Liver (tissue), 9 donors: ENCODE measurements around the gene STOML2. TPM values are rescaled to one million over a fixed set of nuclear protein-coding genes. Genes with fewer than 3 reads are reported as not detected.

ENCODE experiments used
- DNase-seq: peaks from one replicate; pipeline ENCODE4 v3.0.0-alpha.2; 2017; ENCODE audit warnings: low spot score
- H3K27ac ChIP-seq, 2 donors: one replicate each; pipeline ENCODE4 v1.7.0; 2013; ENCODE audit warnings: inconsistent platforms in 2 of 2, low read length in 2 of 2, control low read depth in 1 of 2, low read depth in 1 of 2, mild to moderate bottlenecking in 1 of 2
- H3K27me3 ChIP-seq, 4 donors: one replicate each; pipeline versions ENCODE4 v1.6.1 to v1.7.0; 2013; ENCODE audit warnings: low read length in 3 of 4, inconsistent platforms in 1 of 4, mild to moderate bottlenecking in 1 of 4, moderate library complexity in 1 of 4; ENCODE audit not compliant: control insufficient read depth in 4 of 4, insufficient read depth in 4 of 4
- H3K36me3 ChIP-seq, 4 donors: one replicate each; pipeline versions ENCODE4 v1.6.1 to v1.7.0; 2013; ENCODE audit warnings: low read length in 3 of 4, mild to moderate bottlenecking in 3 of 4, low read depth in 1 of 4, moderate library complexity in 1 of 4; ENCODE audit not compliant: control insufficient read depth in 4 of 4, insufficient read depth in 3 of 4
- H3K4me1 ChIP-seq, 4 donors: one replicate each; pipeline versions ENCODE4 v1.6.1 to v1.7.0; 2013; ENCODE audit warnings: low read length in 3 of 4, mild to moderate bottlenecking in 3 of 4, moderate library complexity in 1 of 4; ENCODE audit not compliant: control insufficient read depth in 4 of 4, insufficient read depth in 4 of 4
- H3K4me3 ChIP-seq, 3 donors: one replicate each; pipeline versions ENCODE4 v1.6.1 to v1.7.0; 2013; ENCODE audit warnings: low read length in 3 of 3, control low read depth in 1 of 3, low read depth in 1 of 3, mild to moderate bottlenecking in 1 of 3
- H3K9ac ChIP-seq, 2 donors: one replicate each; pipeline ENCODE4 v1.7.0; 2013; ENCODE audit warnings: low read length in 2 of 2, mild to moderate bottlenecking in 2 of 2, moderate library complexity in 2 of 2, control low read depth in 1 of 2, low read depth in 1 of 2
- H3K9me3 ChIP-seq, 4 donors: one replicate each; pipeline versions ENCODE4 v1.6.1 to v1.7.0; 2013; ENCODE audit warnings: low read length in 3 of 4; ENCODE audit not compliant: control insufficient read depth in 4 of 4
- ATF3 ChIP-seq: IDR thresholded peaks from 2 replicates; pipeline ENCODE4 v1.6.1; 2016; ENCODE audit warnings: antibody characterized with exemption
- CTCF ChIP-seq: fragments of 150-350 bp; IDR thresholded peaks from 2 replicates; pipeline ENCODE4 v1.5.1; 2017; ENCODE audit warnings: improper control_type of control experiment, low read depth, low read length; ENCODE audit not compliant: missing input control
- EGR1 ChIP-seq, 2 donors: IDR thresholded peaks; 2 replicates each; pipeline ENCODE4 v1.6.1; 2016 to 2018; ENCODE audit warnings: antibody characterized with exemption in 2 of 2, low read depth in 2 of 2
- FOXA1 ChIP-seq: IDR thresholded peaks from 2 replicates; pipeline ENCODE4 v1.6.1; 2016; ENCODE audit warnings: antibody characterized with exemption
- FOXA2 ChIP-seq: IDR thresholded peaks from 2 replicates; pipeline ENCODE4 v1.6.1; 2016; ENCODE audit warnings: antibody characterized with exemption
- GABPA ChIP-seq, 2 donors: IDR thresholded peaks in 1 of 2; conservative IDR thresholded peaks in 1 of 2; 2 replicates each; pipeline ENCODE4 v1.6.1; 2016; ENCODE audit warnings: antibody characterized with exemption in 2 of 2, mild to moderate bottlenecking in 1 of 2, moderate library complexity in 1 of 2
- HNF4A ChIP-seq, 2 donors: conservative IDR thresholded peaks; 2 replicates each; pipeline ENCODE4 v1.6.1; 2016; ENCODE audit warnings: antibody characterized with exemption in 2 of 2, mild to moderate bottlenecking in 2 of 2
- HNF4G ChIP-seq: IDR thresholded peaks from 2 replicates; pipeline ENCODE4 v1.6.1; 2016; ENCODE audit warnings: antibody characterized with exemption
- JUND ChIP-seq, 2 donors: IDR thresholded peaks; 2 replicates each; pipeline ENCODE4 v1.6.1; 2016; ENCODE audit warnings: antibody characterized with exemption in 2 of 2
- MAX ChIP-seq: IDR thresholded peaks from 2 replicates; pipeline ENCODE4 v1.6.1; 2016; ENCODE audit warnings: antibody characterized with exemption
- NR2F2 ChIP-seq: IDR thresholded peaks from 2 replicates; pipeline ENCODE4 v1.6.1; 2016; ENCODE audit warnings: antibody characterized with exemption
- RAD21 ChIP-seq, 2 donors: IDR thresholded peaks; 2 replicates each; pipeline ENCODE4 v1.6.1; 2016; ENCODE audit warnings: antibody characterized with exemption in 2 of 2, mild to moderate bottlenecking in 2 of 2
- RXRA ChIP-seq, 2 donors: IDR thresholded peaks; 2 replicates each; pipeline ENCODE4 v1.6.1; 2017 to 2018; ENCODE audit warnings: antibody characterized with exemption in 2 of 2, mild to moderate bottlenecking in 1 of 2
- SP1 ChIP-seq: IDR thresholded peaks from 2 replicates; pipeline ENCODE4 v1.6.1; 2018; ENCODE audit warnings: antibody characterized with exemption, mild to moderate bottlenecking
- TAF1 ChIP-seq: conservative IDR thresholded peaks from 2 replicates; pipeline ENCODE4 v1.6.1; 2016; ENCODE audit warnings: antibody characterized with exemption, mild to moderate bottlenecking
- YY1 ChIP-seq: IDR thresholded peaks from 2 replicates; pipeline ENCODE4 v1.6.1; 2016; ENCODE audit warnings: antibody characterized with exemption, mild to moderate bottlenecking
- ZBTB33 ChIP-seq: IDR thresholded peaks from 2 replicates; pipeline ENCODE4 v1.6.1; 2016; ENCODE audit warnings: antibody characterized with exemption
- WGBS: extraction: QIAGEN DNeasy Blood & Tissue Kit; methylation state at CpG from one replicate; pipeline ENCODE4 v1.1.7; 2013; 5-methylcytosine and 5-hydroxymethylcytosine counted together
- polyA plus RNA-seq, 2 donors: library from polyadenylated mRNA; stranded (reverse) in 1 of 2; unstranded in 1 of 2; fragments of 200-250 nt in 1 of 2; fragments of >200 nt in 1 of 2; fragmentation: Nextera tagmentation in 1 of 2; extraction: Ambion mirVana in 1 of 2; gene quantifications; one replicate each; pipeline versions ENCODE4 v1.2.1 to v1.2.3, GENCODE V29; 2013 to 2015
- total RNA-seq, 2 donors: library from RNA; depleted of rRNA; stranded (reverse); fragments of >200 nt; gene quantifications; one replicate each; pipeline ENCODE4 v1.2.3, GENCODE V29; 2014
- TF ChIP-seq, protein P1 (sequence below): IDR thresholded peaks from 2 replicates; pipeline ENCODE4 v1.6.1; 2016; ENCODE audit warnings: antibody characterized with exemption, mild to moderate bottlenecking
- donor health status: healthy.
- donor health status: healthy.
- donor health status: healthy.
- donor health status: healthy.
- donor health status: healthy.

The STOML2 gene
- total and polyA plus RNA-seq, 4 donors: 77.8 to 96.8 (median 81.5) TPM

DNA sequence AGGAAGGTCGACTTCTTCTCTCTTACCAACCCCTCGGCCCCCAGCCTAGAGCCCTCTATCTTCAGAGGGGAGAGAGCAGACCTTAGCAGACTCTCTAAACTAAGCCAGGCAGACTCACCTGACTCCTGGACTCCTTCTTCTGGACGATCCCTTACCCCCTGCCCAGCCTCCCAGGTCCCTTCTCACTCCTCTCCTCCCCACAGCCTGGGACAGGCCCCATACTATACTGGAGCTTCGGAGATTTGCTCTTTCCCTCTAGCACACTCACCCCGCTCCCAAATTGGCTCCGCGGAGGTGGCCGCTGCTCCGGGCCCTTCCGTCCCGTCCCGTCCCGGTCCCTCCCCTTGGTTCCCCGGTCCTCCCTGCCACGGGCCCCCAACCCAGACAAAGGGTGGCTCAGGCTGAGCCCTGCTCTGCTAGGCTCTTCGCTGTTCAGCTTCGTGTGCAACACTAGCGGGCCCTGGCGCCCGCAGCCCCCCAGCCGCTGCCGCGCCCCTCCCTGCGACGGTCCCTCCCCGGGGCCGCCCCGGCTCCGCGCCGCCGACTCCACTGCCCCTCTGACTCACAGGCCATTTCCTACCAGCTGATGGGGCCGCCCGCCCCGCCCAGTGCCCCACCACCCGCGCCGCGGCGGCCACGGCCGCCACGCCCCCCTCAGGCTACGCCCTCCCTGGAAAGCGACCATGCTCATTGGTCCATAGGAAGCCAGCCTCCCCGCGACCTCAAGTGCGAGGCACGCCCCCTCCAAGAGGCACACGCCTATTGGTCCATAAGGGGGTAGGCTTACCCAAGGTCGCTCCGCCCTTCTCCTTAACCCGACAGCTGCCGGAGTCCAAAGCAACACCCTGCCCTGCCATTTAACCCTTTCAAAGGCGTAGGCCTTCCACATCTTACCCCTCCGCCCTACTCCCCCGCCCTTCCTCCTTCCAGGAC, 8.3 kb upstream of the STOML2 start:
- Histone ChIP-seq H3K36me3 (peaks cover 2 to 20% (median 7%) of the 10 kb centered on the region in 4 donors), H3K4me1 (peaks cover 19 to 57% (median 43%) of the 10 kb centered on the region in 4 donors), H3K27ac (peak overlapping the region; percentile 74 to 81), H3K27me3 (no peaks in the 10 kb centered on the region), H3K9me3 (no peaks in the 10 kb centered on the region), H3K4me3 (peak overlapping the region; percentile 62 to 80 (median 66)), H3K9ac (peak overlapping the region; percentile 62 to 81)
- TF ChIP-seq, protein P1, sequence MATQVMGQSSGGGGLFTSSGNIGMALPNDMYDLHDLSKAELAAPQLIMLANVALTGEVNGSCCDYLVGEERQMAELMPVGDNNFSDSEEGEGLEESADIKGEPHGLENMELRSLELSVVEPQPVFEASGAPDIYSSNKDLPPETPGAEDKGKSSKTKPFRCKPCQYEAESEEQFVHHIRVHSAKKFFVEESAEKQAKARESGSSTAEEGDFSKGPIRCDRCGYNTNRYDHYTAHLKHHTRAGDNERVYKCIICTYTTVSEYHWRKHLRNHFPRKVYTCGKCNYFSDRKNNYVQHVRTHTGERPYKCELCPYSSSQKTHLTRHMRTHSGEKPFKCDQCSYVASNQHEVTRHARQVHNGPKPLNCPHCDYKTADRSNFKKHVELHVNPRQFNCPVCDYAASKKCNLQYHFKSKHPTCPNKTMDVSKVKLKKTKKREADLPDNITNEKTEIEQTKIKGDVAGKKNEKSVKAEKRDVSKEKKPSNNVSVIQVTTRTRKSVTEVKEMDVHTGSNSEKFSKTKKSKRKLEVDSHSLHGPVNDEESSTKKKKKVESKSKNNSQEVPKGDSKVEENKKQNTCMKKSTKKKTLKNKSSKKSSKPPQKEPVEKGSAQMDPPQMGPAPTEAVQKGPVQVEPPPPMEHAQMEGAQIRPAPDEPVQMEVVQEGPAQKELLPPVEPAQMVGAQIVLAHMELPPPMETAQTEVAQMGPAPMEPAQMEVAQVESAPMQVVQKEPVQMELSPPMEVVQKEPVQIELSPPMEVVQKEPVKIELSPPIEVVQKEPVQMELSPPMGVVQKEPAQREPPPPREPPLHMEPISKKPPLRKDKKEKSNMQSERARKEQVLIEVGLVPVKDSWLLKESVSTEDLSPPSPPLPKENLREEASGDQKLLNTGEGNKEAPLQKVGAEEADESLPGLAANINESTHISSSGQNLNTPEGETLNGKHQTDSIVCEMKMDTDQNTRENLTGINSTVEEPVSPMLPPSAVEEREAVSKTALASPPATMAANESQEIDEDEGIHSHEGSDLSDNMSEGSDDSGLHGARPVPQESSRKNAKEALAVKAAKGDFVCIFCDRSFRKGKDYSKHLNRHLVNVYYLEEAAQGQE: no peak
- TF ChIP-seq MAX: peak; percentile 60
- no peak for TF ChIP-seq FOXA1
- TF ChIP-seq EGR1 (IDR thresholded peaks at IDR 0.05; ENCODE audit: low read depth in 2 of 2): no peak
- TF ChIP-seq YY1: peak; percentile 41
- TF ChIP-seq RAD21 (IDR thresholded peaks at IDR 0.05): peak in 1 of 2 donors; percentile 12
- TF ChIP-seq HNF4A (conservative IDR thresholded peaks at IDR 0.05): peak; percentile 26 to 56
- TF ChIP-seq TAF1: no peak
- no peak for TF ChIP-seq ZBTB33
- TF ChIP-seq SP1: peak; percentile 83
- TF ChIP-seq CTCF: no peak
- TF ChIP-seq NR2F2: peak; percentile 51
- no peak for TF ChIP-seq FOXA2
- TF ChIP-seq ATF3: no peak
- TF ChIP-seq JUND (IDR thresholded peaks at IDR 0.05): peak in 1 of 2 donors; percentile 19
- TF ChIP-seq HNF4G: no peak
- peak; percentile 62 to 63 for TF ChIP-seq RXRA (IDR thresholded peaks at IDR 0.05)
- peak in 1 of 2 donors; percentile 52 for TF ChIP-seq GABPA (IDR thresholded peaks at IDR 0.05 in 1 of 2, conservative IDR thresholded peaks at IDR 0.05 in 1 of 2)
- WGBS: 2% methylated on average over 57 of the region's 57 CpGs
- peak; percentile 97 for DNase-seq
